Retinal pigment epithelial cell (primary cell): Measurements from ENCODE around the gene MRPL22.
A peak's percentile ranks its signal among the peaks of the same experiment; 100 is the strongest.
"Not testable (repeated sequence)": the region's sequence is repeated elsewhere in the genome, so short reads cannot be mapped to it uniquely, and the experiment has no call there.

Experiments used
- DNase-seq: peaks from one replicate; pipeline ENCODE4 v3.0.0-alpha.2; 2010; ENCODE audit warnings: low read depth
- H3K4me3 ChIP-seq: 2 replicates; pipeline ENCODE4 v1.5.1; 2011; ENCODE audit warnings: mild to moderate bottlenecking, low read length, control low read depth, moderate library complexity
- TF ChIP-seq, protein P1 (sequence below): conservative IDR thresholded peaks from 2 replicates; pipeline ENCODE4 v1.5.1; 2011; ENCODE audit warnings: low read depth, low read length, control low read depth, inconsistent platforms

Gene MRPL22

DNA sequence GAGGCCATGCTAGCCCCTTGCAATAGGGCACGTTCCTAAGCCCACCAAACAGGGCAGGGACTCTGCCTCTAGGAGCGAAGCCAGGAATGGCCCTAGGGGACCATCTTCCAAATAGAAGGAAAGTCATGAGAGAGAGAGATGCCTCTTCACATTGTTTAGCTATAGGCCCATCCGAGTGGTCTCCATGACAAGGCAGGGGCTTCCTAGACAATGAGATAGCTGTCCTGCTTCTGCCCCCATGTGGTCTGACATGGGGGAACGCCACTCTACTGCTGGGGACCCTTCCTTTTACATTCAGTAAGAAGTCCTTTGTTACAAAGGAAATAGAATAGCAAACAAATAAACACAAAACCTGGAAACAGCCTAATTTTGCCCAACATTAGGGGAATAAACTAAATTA, 54.8 kb downstream of the MRPL22 start:
- TF ChIP-seq, protein P1, sequence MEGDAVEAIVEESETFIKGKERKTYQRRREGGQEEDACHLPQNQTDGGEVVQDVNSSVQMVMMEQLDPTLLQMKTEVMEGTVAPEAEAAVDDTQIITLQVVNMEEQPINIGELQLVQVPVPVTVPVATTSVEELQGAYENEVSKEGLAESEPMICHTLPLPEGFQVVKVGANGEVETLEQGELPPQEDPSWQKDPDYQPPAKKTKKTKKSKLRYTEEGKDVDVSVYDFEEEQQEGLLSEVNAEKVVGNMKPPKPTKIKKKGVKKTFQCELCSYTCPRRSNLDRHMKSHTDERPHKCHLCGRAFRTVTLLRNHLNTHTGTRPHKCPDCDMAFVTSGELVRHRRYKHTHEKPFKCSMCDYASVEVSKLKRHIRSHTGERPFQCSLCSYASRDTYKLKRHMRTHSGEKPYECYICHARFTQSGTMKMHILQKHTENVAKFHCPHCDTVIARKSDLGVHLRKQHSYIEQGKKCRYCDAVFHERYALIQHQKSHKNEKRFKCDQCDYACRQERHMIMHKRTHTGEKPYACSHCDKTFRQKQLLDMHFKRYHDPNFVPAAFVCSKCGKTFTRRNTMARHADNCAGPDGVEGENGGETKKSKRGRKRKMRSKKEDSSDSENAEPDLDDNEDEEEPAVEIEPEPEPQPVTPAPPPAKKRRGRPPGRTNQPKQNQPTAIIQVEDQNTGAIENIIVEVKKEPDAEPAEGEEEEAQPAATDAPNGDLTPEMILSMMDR: no peak
- H3K4me3 ChIP-seq: no peak overlapping the region
- no peak for DNase-seq

DNA sequence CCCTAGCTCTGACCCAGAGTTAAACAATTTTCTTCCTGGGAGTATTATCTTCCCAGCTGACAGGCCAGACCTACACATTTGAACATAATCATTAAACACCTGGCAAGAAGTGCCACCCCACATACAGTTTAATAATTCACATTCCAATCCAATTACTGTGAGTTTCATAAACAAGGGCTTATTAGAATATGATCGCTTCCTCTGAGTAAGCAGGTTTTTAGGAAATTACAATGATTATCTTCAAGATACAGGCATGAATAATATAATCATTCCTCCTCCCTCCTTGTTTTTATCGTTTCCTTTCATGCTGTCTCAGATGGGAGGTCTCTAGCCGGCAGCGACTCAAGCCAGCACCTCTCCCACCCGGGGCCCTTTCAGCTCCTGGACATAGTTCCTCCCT, 56.9 kb downstream of the MRPL22 start:
- TF ChIP-seq, protein P1: no peak
- no peak overlapping the region for H3K4me3 ChIP-seq
- no peak for DNase-seq

DNA sequence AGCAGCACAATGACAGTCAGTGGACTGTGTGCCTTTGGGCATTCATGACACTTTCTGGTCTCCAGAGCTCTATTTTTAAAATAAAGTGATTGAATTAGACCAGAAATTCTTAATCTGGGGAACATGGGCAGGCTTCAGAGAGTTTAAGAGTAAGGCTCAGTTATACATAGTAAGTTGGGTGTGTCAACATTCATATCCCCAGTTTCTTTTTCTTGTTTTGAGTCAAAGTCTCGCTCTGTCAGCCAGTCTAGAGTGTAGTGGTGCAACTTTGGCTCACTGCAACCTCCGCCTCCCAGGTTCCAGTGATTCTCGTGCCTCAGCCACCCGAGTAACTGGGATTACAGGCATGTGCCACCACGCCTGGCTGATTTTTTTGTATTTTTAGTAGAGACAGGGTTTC, 59.0 kb downstream of the MRPL22 start:
- no peak for DNase-seq
- no peak overlapping the region for H3K4me3 ChIP-seq
- TF ChIP-seq, protein P1: no peak

DNA sequence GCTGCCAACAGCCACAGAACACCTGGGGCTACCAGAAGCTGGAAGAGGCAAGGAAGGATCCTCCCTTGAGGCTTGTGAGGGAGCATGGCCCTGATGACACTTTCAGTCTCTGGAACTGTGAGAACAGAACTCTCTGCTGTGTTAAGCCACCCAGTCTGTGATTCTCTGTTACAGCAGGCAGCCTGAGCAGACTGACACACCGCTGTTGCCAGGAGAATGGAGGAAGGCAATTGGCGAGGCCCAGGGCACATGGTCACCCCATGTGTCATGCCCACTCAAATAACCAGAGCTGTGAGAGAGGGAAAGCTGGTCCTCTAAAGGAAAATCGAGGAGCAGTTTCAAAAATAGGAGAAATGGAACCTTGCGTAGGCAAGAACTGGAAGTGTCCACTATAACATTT, 60.6 kb downstream of the MRPL22 start:
- no peak for DNase-seq
- H3K4me3 ChIP-seq: no peak overlapping the region
- TF ChIP-seq, protein P1: no peak

DNA sequence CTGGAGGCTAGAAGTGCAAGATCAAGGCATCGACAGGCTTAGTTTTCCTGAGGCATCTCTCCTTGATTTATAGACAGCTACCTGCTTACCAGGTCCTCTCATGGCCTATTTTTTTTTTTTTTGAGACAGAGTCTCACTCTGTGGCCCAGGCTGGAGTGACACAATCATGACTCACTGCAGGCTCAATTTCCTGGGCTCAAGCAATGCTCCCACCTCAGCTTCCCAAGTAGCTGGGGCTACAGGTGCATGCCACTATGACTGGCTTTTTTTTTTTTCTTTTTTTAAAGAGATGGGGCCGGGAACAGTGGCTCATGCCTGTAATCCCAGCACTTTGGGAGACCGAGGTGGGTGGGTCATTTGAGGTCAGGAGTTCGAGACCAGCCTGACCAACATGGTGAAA, 61.8 kb downstream of the MRPL22 start:
- not testable (repeated sequence) for H3K4me3 ChIP-seq, DNase-seq

DNA sequence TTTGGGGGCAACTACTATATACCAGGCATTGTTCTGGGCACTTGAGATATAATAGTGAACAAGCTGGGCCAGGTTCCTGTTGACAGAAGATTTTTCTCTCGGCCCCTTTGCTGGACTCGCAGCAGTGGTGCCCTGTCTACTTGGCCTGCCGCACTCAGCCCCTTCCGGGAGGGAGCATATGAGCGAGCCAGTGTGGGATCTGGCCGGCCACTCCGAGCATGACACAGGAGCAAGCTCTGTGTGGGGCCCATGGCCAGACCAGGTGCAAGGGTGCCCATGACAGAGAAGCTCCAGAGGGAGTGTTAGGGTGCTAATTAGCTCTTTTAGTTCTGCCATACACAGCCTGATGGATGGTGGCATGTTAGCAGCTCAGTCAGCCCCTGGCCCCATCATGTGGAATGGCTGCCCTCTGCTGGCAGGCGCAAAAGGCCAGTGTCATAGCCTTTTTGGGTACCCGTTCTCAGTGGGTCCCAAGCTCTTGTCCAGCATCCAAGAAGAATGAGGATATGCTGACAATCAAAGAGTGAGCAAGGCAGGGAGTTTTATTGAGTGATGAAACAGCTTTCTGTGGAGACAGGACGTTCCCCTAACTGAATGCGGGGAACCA, 63.4 kb downstream of the MRPL22 start:
- TF ChIP-seq, protein P1: peak; percentile 47
- DNase-seq: no peak
- H3K4me3 ChIP-seq: no peak overlapping the region

DNA sequence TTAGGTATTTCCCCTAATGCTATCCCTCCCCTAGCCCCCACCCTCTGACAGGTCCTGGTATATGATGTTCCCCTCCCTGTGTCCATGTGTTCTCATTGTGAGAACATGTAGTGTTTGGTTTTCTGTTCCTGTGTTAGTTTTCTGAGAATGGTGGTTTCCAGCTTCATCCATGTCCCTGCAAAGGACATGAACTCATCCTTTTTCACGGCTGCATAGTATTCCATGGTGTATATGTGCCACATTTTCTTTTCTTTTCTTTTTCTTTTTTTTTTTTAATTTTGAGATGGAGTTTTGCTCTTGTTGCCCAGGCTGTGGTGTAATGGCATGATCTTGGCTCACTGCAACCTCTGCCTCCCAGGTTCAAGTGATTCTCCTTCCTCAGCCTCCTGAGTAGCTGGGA, 65.4 kb downstream of the MRPL22 start:
- not testable (repeated sequence) for H3K4me3 ChIP-seq, DNase-seq

DNA sequence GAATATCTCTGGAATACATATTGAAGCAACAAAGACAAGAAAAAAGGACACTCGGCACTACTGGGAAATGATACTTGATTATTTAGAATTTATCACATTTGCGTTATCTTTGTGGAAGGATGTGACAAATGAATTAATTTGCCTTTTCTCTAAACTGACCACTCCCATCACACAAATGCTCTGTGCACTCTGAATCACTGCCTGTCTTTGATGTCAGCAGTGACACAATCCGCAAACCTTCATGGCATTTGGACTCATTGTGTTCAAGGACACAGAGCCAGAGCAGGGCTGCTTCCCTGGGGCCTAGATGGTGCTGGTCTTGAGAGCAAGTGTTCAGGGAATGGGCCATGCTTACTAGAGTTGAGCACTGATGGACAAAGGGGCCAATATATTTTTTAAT, 67.8 kb downstream of the MRPL22 start:
- no peak overlapping the region for H3K4me3 ChIP-seq
- no peak for DNase-seq
- TF ChIP-seq, protein P1: no peak
